ENCODE measurements around the gene MAP7D2.

- no peak for TF ChIP-seq CTCF (conservative IDR thresholded peaks at IDR 0.05 in 1 of 2, IDR thresholded peaks at IDR 0.05 in 1 of 2; ENCODE audit: extremely low read depth in 1 of 2, insufficient read depth in 1 of 2, low read depth in 1 of 2, low read length in 2 of 2)
- TF ChIP-seq EZH2 (IDR thresholded peaks at IDR 0.05; ENCODE audit: borderline replicate concordance, low read length), result no peak
Observed at GRCh38 chrX:20067709-20068561, 48.8 kb downstream of the MAP7D2 start.

Measured in mammary epithelial cell (primary cell).